ENCODE measurements around the gene PRKG1.

DNA sequence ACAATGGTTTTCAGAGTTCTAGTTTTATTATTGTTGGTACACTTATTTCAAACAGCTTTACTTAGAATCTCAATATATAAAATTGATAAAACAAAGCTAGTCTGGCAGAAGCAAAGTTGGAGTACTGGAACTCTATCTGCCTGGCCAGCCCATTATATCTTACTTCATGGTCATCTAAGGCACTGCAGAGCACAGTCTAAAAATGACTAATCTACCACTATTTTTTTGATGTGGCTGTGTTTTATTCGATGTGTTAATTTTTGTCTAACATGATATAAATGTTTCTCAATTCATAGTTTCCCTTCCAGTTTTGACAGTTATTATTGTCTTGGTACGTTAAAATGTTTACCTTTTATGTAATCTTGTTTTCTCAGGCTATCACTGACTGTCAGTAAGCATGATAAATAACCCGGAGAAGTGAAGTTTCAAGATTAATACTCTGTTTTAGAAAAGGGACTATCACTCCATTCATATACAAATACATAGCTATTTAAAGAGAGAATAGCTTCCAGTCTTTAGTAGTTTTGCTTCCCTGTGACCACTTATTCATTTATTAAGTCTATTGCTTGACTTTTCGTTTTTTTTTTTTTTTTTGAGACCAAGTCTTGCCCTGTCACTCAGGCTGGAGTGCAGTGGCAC is 685.7 kb downstream of the PRKG1 start:
- TF ChIP-seq POLR2A (IDR thresholded peaks at IDR 0.05; ENCODE audit: low read depth, low read length) (no peak), POLR2AphosphoS5 (IDR thresholded peaks at IDR 0.05; ENCODE audit: low read depth, low read length) (no peak), TAF1 (IDR thresholded peaks at IDR 0.05; ENCODE audit: borderline replicate concordance, low read depth, low read length) (no peak)
